Left cardiac atrium (tissue), 4 donors: ENCODE data around the gene UGT1A4. TPM values are rescaled to one million over a fixed set of nuclear protein-coding genes. Genes with fewer than 3 reads are reported as not detected.

ENCODE experiments used
- ATAC-seq, 2 donors: fragments of 200-7000 bp; cut with Tn5 transposase; one replicate each; pipeline ENCODE4 v1.9.1; 2020; ENCODE audit warnings: mild to moderate bottlenecking in 2 of 2, moderate library complexity in 2 of 2
- DNase-seq: peaks from one replicate; pipeline ENCODE4 v3.0.0-alpha.2; 2020
- intact Hi-C, 2 donors: fragments of 100-400 bp; cut with DNase I; formaldehyde crosslinking; loops; one replicate each; pipeline versions ENCODE4 v1.14.1 to v1.15.1; 2022 to 2023
- total RNA-seq, 2 donors: library from RNA; stranded (reverse); fragmentation: NEBNext Ultra II Directional; extraction: Animal tissue kit (Norgen Biotek cat#: 25700); gene quantifications; one replicate each; pipeline ENCODE4 v1.2.1, GENCODE V29; 2021
- donor health status: DM: no; HTN: yes; CAD: no.
- donor health status: DM: no; HTN: yes; CAD: no; lungs with severe emphysema.
- donor health status: DM: yes; HTN: yes; CAD: no.
- donor health status: Dilated cardiomyopathy.

The UGT1A4 gene
- total RNA-seq, 2 donors from 2014 or later, result not detected

DNA sequence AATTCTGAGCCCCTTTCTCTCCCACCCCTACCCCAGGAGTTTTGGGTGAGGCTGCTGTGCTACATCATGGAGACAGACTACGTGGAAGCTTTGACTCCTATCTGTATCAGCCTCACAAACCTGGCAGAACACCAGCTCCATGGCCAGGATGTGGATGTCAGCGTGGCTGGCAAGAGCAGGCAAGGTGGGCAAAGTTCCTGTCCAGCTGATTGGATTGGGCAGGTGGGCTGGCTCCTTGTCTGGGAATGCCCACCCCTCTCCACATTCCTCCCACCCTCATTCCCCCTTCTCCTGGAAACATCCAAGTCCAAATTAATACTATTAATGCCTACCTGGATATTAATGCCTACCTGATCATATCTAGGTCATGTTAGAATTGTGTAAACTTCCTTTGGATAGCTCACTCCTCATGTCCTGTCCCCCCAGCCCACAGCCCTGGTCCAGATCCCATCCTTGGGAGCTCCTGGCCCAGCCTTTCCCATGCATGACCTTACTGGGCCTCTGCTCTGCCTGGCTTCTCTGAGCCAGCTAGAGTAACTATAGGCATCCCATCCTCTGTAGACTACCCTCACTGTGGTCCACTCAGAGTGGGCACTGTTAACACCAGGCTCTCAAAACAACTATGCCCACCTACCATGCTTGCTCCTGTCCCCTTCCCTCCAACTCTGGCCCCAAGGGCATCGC, 83.7 kb downstream of the UGT1A4 start:
- DNase-seq (no peak), ATAC-seq (no peak)
- intact Hi-C loops, result no loop called here

DNA sequence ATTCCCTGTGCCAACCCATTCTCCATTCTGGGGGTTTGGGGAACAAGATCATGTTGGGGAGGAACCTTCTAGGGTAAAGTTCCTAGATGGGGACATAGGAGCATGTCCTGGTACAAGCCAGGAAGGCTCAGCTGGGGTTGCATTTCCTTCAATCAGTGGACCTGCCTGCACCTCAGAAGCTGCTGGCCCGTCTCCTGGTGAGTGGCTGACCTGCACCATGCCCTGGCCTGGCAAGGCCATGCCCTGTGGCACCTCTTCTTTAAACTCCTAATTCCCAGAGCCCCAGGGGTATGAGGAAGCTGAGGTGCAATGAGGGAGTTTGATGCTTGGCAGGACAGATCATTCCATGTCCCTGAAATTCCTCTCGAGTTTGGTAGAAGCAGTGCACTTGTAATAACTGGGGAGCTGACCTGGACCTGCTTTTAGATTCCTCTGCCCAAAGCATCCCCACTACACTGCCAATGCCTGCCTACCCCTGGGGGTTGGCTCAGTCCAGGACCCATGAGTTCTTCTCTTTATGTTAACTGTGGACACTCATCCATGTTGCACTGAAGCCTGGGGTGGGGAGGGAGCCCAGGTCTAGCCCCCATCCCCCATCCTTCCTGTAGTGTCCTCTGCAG, 84.9 kb downstream of the UGT1A4 start:
- ATAC-seq, result no peak
- intact Hi-C loops, result no loop called here
- no peak for DNase-seq

DNA sequence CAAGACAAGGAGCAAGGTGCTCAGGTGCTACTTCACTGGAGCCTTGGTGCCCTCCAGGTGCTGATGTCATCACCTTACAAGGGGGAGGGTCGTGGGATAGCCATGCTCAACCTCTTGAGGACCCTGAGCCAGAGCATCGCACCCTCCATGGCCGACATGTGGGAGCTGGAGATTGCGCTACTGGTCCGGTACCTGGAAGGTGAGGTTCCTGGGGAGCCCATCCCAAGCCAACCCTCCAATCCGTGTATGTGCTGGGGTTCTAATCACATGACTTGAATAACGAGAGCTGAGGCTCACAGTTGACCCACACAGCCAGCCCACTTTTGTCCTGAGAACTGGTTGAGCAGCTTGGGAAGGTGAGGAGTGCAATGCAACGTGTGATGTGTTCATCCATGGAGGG, 85.5 kb downstream of the UGT1A4 start:
- intact Hi-C loops, result no loop called here
- ATAC-seq (no peak), DNase-seq (no peak)

DNA sequence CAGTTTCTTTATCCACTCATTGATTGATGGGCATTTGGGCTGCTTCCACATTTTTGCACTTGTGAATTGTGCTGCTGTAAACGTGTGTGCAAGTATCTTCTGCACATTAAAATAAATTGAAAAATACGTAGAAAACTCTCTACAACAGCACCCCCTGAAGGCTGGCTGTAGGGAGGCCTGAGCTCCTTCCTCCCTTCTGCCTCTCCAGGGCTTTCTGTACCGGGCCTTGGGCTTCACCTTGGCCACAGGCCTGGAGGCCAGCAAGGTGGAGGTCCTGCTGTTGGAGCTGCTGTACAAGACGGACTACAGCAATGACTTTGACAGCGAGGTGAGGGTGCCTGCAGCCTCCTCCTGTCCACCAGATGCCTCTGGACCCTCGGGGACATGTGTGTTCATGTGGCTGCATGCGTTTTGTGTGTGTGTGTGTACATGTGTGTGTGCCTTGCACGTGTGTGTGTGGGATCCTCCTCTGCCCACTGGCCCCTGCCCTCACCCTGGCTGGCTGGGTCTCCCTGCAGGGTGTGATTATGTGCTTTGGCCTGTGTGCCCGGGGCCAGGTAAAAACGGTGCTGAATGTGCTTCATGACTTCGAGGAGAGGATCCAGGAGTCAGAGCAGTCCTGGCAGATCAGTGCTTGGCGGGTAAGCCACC, 88.8 kb downstream of the UGT1A4 start:
- ATAC-seq (no peak), DNase-seq (no peak)
- intact Hi-C loops, result no loop called here

DNA sequence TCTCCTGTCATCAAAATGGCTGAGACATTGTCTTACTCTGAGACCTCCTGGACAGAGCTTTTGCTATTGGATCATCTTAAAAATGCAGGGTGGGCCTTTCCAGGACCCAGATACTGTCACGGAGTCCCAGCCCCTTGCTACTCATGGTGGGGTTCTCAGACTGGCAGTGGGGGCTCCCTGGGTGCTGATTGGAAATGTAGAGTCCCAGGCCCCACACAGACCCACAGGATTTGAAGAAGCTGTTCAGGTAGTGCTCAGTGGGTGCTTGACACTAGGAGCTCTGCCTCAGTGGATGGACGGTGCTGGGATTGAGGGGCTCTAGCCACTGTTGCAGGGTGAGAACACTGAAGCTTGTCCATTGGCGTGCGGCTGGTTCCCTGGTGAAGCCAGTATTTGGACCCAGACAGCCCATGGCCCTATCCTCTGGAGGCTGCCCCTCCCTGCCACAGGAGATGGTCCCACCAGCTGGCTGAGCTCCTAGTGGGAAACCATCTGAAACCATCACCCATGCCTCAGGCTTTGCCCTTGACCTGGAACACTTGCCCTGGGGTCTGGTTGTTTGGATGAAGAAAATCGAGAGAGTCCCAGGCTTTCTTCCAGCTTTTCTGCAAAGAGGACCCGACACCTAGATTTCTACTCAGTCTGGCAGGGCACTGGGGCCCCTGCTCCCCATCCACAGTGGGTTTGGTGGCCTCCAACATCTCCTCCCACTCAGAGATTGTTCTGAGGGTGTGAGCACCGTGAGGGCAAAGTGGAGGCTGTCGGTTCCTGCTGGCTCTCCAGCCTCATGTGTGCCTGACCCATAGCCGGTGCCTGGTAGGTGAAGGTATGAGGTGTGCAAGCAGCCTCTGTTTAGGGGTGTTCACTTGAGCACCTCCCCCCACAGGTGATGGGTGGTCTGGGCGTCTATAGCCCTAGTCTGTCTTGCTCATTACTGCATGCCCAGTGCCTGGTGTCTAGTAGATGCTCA, 89.7 kb downstream of the UGT1A4 start:
- ATAC-seq (no peak), DNase-seq (no peak)
- intact Hi-C loops, result no loop called here

DNA sequence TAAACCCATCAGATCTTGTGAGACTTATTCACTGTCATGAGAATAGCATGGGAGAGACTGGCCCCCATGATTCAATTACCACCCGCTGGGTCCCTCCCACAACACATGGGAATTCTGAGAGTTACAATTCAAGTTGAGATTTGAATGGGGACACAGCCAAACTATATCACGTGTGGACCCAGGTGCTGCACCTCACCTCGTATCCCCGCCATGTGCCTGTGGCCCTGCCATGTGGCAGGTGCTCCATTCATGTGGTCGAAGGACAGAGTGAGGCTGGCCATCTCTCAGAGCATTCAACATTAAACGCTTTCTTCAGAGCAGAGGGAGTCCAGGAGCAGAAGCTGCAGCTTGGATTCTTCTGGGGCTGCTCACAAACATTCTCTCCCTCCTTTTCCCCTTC, 91.8 kb downstream of the UGT1A4 start:
- no peak for DNase-seq
- intact Hi-C loops, result no loop called here
- no peak for ATAC-seq

DNA sequence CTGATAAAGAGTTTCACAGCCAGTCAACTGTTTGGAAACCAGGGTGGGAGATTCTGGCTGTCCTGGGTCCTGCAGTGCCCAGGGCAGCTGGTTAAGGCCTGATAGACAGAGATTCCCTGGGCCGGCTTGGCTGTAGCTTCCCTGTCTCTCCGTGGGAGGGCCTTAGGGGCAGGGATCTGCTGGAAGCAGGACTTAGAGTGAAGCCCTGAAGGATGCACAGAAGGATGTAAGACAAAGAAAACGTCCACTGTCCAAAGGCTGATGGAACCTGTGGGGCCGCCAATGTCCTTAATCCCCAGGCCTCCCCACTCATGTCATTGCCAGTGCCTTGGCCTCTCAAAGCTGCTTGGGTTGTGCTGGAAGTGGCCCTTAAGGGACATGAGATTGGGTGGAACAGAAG, 92.6 kb downstream of the UGT1A4 start:
- DNase-seq, result no peak
- ATAC-seq, result no peak
- intact Hi-C loops, result no loop called here

DNA sequence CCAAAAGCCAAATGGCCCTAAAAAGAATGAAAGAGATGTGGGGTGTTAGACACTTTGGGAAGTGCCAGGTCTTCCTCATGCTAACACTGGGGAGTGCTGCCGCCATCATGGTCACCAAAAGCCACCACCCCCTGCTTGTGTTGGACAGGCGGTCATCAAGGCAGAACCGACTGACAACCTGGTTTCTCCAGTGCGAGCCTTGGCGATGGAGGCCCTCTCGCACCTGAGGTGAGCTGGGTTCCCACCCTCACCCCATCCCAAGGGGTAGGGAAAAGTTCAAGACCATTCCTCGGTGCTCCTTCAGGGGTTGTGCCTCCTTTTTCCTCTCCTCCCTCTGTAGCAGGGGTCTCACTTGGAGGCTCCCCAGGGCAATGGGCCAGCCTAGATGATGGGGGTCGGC, 93.2 kb downstream of the UGT1A4 start:
- intact Hi-C loops, result no loop called here
- no peak for ATAC-seq
- DNase-seq, result no peak

DNA sequence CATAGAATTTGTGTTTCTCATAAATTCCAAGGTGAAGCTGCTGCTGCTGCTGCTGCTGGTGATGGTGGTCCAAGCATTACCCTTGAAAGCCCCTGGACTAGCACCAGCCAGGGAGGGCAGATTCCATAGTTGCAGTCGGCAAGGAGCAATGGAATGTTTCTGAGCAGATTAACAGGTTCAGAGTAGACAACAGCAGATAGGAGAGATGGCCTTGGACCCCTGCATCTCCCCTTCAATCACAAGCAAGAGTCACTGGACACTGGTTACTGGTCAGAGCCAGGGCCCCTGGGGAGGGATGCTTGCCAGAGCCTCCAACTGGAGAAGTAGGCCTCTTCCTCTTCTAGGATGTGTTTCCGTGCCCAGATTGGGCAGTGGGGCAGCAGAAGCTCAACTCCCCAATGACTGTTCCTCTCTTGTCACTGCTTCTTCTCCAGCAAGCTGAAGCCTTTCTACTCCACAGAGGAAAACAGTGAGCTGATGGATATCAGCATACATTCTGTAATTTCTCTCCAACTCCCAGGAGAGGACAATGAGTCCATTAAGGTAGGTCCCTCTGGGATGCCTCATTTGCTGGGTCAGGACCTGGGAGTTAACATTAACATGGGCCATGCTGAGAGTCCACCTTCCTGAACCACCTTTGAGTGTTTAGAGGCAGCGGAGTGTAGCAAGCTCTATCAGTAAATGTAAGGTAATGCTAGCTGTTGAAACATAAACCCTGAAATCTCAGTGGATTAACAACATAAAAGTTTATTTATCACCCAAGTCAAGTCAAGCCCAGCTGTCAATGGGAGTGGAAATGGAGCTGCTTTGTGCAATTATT, 94.9 kb downstream of the UGT1A4 start:
- DNase-seq (no peak), ATAC-seq (no peak)
- intact Hi-C loops, result no loop called here

DNA sequence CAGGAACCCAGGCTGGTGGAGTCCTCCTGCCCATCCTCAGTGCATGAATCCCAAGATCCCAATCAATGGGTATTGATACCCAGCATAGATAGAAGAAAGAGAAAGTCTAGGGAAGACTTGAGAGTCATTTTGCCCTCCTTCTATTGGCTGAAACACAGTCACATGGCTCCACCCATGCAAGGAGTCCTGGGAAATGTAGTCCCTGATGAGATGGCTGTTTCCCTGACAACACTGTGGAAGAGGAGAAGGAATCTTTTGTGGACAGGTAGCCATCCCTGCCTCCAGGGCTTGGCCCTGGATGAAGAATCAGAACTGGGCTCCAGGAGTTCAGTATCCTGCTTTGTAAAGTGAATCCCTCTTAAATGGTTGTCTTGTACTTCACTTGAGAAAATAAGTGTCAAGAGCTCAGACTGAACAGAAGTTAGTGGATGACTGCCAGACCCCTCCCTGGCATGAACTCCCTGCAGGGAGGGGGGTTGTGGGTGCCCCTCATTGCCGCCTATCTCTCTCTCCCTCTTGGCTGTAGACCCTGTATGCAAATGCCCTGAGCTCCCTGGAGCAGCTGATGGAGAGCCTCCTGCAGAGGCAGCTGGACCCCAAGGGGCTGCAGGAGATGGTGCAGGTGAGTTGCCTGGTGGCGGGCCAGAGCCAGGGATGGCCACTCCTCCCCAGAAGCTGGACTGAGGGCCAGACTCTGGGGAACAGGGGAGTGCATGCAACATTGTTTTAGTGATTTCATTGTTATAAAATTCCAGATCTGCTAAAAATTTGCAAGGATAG, 95.7 kb downstream of the UGT1A4 start:
- DNase-seq, result no peak
- ATAC-seq, result no peak
- intact Hi-C loops, result no loop called here

DNA sequence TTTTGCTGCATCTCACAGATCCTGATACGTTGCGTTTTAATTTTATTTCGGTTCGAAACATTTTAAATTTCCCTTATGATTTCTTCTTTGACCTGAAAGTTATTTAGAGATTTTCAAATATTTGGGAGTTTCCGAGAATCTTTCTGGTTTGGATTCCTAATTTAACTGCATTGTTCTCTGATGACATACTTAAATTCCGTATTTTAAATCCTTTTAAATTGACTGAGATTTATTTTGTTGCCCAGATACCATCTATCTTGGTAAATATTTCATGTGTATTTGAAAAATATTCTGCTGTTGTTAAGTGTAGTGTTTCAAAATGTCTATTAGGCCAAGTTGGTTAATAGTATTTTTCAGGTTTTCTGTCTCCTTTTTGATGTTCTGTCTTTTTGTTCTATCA, 97.3 kb downstream of the UGT1A4 start:
- intact Hi-C loops, result no loop called here
- DNase-seq, result no peak

DNA sequence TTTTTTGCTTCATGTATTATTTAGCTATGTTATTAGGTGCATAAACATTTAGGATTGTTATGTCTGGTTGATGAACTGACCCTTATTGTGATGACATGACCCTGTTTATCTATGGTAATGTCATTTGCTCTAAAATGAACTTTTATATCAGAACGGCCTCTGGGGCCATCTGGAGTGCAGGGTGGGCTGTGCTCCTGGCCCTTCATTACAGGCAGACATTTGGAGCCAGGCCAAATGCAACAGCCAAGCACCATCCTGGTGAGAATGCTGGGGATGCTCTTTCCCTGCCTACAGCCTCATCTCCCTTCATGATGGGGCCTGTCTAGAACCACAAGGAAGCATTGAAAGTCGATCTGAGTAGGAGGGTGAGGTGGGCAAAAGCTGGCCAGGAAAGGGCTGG, 97.8 kb downstream of the UGT1A4 start:
- DNase-seq (no peak), ATAC-seq (no peak)
- intact Hi-C loops, result no loop called here

More for the DNA sequence above, 97.3 kb downstream of the UGT1A4 start:
- no peak for ATAC-seq

DNA sequence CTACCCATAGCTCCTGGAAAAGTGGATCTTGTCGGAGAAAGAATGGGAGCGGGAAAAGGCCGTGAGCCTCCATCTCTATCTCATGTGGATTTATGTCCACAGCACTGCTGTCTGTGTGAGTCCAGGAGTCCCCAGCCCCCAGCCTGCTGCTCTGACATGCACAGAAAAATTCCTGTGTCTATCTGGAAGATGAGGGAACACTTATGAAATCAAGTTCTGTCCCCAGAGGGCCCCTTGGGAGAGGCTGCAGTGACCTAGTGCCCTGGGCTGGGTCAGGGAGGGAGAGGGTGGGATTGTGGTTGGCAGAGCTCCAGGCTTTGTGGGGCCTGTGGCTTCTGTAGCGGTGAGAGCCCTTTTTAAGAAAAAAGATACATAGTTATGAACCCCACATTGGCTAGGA, 98.2 kb downstream of the UGT1A4 start:
- DNase-seq (no peak), ATAC-seq (no peak)
- intact Hi-C loops, result no loop called here

DNA sequence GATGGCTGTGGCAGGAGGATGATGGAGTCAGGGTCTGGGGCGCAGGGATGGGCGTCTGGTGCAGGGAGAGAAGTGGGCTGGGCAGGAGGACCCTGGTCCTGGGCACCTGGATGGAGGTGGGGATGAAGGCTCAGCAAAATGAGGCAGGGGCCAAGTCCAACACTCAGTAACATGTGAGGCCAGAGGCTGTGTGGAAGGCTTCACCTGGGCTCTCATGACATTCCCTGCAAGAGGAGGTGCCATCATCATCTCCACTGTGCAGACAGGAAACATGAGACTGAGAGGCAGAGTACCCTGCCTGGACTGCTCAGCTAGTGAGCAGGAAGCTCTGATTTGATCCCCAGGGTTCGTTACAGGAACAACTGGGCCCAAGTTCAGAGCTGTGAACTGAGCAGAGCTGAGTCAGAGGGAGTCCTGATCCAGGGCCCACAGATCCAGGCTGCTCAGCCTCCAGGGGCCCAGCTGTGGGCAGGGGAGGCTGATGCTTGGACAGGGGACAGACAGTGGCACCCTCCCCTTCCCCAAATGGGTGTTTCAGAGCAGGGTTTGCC, 98.9 kb downstream of the UGT1A4 start:
- DNase-seq (no peak), ATAC-seq (peak; percentile 31 to 51)
- intact Hi-C loops, result no loop called here

DNA sequence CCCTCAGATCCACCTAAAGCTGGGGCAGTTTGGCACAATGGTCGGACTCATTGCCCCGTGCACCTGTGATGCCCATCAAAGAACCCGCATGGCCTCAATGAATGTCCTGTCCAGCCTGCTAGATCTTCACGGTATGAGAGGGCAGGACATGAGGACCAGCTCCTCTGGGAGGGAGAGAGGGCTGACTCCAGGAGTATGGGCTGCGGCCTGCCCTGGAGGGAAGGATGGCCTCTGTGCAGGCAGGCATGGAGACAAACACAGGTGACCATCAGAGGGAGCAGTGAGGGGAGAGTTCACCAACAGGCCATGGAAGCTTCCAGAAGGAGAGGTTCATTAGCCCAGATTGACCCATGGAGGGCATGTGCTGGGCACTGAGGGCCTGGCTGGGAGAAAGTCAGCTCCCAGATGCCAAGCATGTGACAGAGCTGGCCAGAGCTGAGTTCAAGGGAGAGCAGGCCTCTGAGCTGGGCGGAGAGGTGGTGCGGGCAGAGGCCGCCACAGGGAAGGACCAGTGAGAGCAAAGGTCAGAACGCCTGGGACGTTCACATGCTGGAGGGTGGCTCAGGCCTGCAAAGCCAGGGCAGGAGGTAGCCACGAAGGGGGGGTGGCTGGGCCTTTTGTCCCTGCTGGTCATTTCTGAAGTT, 99.6 kb downstream of the UGT1A4 start:
- no peak for DNase-seq
- ATAC-seq, result no peak
- intact Hi-C loops, result no loop called here

DNA sequence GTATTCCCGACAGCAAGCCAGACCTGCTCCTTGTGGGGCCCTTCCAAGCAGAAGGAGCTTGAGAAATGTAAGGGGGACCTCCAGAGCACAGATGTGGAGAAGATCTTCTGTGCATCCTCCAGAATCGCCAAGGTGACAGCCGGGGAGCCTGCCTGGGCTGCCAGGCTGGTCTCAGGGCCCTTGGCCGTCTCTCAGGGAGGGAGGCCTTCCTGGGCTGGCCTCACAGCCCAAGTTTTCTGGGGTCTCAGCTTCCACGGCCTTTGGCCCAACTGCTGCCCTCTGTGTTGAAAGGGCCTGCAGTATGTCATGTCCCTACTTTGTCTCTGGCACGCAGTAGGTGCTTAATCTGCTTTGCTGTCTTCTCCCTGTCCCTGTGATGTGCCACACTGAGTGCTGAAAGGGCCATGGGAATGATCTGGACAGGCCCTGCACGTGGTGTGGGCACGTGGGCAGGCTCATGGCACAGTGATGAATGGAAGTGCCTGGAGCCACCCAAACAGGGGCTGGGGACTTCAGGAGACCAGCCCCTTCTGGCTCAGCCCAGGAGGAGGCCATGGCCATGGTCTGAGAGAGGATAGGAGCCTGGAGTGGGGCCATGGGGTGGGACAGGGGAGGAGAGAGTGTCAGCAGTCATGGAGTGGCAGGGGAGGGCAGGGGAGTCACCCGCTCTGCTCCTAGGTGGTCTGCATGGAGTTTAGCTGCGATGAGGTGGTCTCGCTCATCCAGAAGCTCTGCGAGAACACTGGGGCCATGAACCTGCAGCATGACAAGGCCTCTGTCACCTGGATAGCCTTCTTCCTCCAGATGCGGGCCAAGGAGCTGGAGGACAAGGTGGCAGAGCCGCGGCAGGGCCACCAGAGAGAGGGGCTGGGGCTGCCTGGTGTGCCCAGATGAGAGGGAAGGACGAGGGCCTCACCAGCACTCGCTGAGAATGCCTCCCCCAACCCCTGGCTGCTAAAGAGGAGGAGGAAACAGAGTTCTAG, 100.4 kb downstream of the UGT1A4 start:
- ATAC-seq (no peak), DNase-seq (no peak)

More for the DNA sequence above, 100.4 kb downstream of the UGT1A4 start:
- intact Hi-C loops, result no loop called here
